ENCODE measurements around the gene LMTK2.

DNA sequence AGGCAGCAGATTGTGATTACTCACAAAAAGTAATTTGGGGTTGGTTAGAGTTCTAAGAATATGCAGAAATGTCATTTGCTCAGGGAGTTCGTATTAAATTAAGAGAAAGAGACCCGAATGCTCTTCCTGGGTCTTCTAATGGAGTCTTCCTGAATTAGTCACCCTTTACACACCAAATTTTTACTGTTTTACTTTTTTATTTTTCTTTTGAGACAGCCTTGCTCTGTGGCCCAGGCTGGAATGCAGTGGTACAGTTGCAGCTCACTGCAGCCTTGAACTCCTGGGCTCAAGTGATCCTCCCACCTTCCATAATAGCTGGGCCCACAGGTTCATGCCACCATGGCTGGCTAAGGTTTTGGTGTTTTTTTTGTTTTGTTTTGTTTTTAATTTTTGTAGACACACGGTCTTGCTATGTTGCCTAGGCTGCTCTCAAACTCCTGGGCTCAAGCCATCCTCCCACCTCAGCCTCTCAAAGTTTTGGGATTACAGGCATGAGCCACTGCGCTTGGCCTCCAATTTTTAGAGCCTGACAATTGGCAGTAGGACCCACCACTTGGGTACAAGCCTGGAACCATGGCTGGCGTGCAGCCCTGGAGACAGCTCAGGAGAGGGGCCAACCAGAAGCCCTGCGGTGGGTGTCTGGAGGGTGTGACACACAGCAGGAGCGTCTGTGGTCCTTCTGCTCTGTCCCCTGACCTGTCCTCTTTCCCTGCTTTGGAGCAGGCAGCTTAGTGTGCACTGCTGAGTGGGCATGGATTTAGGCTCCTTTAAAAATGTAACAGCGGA is 88.2 kb downstream of the LMTK2 start:
- TF ChIP-seq, protein P1, sequence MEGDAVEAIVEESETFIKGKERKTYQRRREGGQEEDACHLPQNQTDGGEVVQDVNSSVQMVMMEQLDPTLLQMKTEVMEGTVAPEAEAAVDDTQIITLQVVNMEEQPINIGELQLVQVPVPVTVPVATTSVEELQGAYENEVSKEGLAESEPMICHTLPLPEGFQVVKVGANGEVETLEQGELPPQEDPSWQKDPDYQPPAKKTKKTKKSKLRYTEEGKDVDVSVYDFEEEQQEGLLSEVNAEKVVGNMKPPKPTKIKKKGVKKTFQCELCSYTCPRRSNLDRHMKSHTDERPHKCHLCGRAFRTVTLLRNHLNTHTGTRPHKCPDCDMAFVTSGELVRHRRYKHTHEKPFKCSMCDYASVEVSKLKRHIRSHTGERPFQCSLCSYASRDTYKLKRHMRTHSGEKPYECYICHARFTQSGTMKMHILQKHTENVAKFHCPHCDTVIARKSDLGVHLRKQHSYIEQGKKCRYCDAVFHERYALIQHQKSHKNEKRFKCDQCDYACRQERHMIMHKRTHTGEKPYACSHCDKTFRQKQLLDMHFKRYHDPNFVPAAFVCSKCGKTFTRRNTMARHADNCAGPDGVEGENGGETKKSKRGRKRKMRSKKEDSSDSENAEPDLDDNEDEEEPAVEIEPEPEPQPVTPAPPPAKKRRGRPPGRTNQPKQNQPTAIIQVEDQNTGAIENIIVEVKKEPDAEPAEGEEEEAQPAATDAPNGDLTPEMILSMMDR (IDR thresholded peaks at IDR 0.05) = no peak
- TF ChIP-seq POLR2A (IDR thresholded peaks at IDR 0.05) = no peak
- TF ChIP-seq EP300 (IDR thresholded peaks at IDR 0.05) = no peak

Measured in sigmoid colon (tissue), 4 donors.